ENCODE measurements around the gene FBRS.
A peak's percentile ranks its signal among the peaks of the same experiment; 100 is the strongest.
"Not testable (repeated sequence)": the region's sequence is repeated elsewhere in the genome, so short reads cannot be mapped to it uniquely, and the experiment has no call there.

Gene FBRS

GRCh38 chr16:30665830-30666190 lies 7.6 kb downstream of the FBRS start:
- no peak for DNase-seq

GRCh38 chr16:30666681-30667080 lies 8.4 kb downstream of the FBRS start:
- DNase-seq: no peak

- DNase-seq: no peak
Measured at GRCh38 chr16:30667361-30667905, 9.2 kb downstream of the FBRS start.

- DNase-seq: no peak
Measured at GRCh38 chr16:30668393-30668792, 10.2 kb downstream of the FBRS start.

- DNase-seq: no peak
Measured at GRCh38 chr16:30669026-30669902, 11.0 kb downstream of the FBRS start.

GRCh38 chr16:30669903-30670824 lies 11.9 kb downstream of the FBRS start:
- DNase-seq: no peak

GRCh38 chr16:30675143-30675542 lies 16.9 kb downstream of the FBRS start:
- DNase-seq: no peak

GRCh38 chr16:30677931-30678585 lies 19.8 kb downstream of the FBRS start:
- DNase-seq: no peak

GRCh38 chr16:30678586-30678970 lies 20.3 kb downstream of the FBRS start:
- no peak for DNase-seq

- DNase-seq: no peak
Measured at GRCh38 chr16:30680326-30680725, 22.1 kb downstream of the FBRS start.

GRCh38 chr16:30688701-30689100 lies 30.5 kb downstream of the FBRS start:
- no peak for DNase-seq

GRCh38 chr16:30691907-30692306 lies 33.7 kb downstream of the FBRS start:
- no peak for DNase-seq

GRCh38 chr16:30692396-30693064 lies 34.3 kb downstream of the FBRS start:
- no peak for DNase-seq

GRCh38 chr16:30694926-30695693 lies 36.9 kb downstream of the FBRS start:
- DNase-seq: no peak

GRCh38 chr16:30696646-30697045 lies 38.4 kb downstream of the FBRS start:
- not testable (repeated sequence) for DNase-seq

GRCh38 chr16:30697264-30698138 lies 39.3 kb downstream of the FBRS start:
- DNase-seq: no peak

GRCh38 chr16:30698139-30698815 lies 40.0 kb downstream of the FBRS start:
- DNase-seq: peak; percentile 99

- DNase-seq: peak; percentile 80
Measured at GRCh38 chr16:30698816-30699614, 40.8 kb downstream of the FBRS start, which contains the start of gene SRCAP. Gene SRCAP, plus strand, starts transcription at chr16:30699171. Its CDS starts 1,654 bp downstream, at chr16:30700825.

GRCh38 chr16:30699615-30700099 lies 41.4 kb downstream of the FBRS start:
- no peak for DNase-seq
